HG03095 (cell line): ENCODE data around the gene CROCC.
A peak's percentile ranks its signal among the peaks of the same experiment; 100 is the strongest.
"Not testable (repeated sequence)": the region's sequence is repeated elsewhere in the genome, so short reads cannot be mapped to it uniquely, and the experiment has no call there.

Experiments used
- ATAC-seq: cut with Tn5 transposase; IDR thresholded peaks from one replicate; pipeline ENCODE4 v1.9.1; 2021; ENCODE audit warnings: moderate library complexity; ENCODE audit not compliant: unreplicated experiment

The CROCC gene

DNA sequence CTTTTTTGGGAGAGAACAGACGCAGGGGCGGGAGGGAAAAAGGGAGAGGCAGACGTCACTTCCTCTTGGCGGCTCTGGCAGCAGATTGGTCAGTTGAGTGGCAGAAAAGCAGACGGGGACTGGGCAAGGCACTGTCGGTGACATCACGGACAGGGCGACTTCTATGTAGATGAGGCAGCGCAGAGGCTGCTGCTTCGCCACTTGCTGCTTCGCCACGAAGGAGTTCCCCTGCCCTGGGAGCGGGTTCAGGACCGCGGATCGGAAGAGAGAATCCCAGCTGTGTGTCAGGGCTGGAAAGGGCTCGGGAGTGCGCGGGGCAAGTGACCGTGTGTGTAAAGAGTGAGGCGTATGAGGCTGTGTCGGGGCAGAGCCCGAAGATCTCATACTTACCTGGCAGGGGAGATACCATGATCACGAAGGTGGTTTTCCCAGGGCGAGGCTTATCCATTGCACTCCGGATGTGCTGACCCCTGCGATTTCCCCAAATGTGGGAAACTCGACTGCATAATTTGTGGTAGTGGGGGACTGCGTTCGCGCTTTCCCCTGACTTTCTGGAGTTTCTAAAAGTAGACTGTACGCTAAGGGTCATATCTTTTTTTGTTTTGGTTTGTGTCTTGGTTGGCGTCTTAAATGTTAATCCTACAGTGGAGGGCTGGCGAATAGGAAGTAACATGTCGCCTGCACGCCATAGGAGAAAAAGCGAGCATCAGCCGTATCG is 26.0 kb upstream of the CROCC start, which contains the start of gene RNU1-2:
Gene RNU1-2 (plus strand): TSS at position 383 of the 718 bp plus-strand sequence.
- ATAC-seq, result peak; percentile 97

GRCh38 chr1:16896316-16897055 is 25.2 kb upstream of the CROCC start:
- not testable (repeated sequence) for ATAC-seq

DNA sequence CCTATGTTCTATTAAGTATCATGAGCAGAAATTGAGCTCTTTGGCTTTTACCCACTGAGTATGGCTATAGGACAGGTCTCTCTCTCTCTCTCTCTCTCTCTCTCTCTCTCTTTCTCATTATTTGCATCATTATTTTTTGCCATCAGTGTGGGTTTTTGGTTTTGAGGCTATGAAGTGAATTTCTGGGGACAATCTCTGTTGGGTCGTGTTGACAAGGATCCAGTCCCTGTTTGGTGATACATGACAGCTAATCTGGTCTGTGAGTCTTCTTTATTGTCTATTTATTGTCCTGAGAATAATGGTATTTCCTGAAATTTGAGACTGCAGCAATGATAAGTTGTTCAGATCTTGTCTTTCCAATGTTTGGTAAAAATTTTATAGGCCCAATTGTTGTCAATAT is 24.1 kb upstream of the CROCC start:
- not testable (repeated sequence) for ATAC-seq

GRCh38 chr1:16898298-16898697 is 23.4 kb upstream of the CROCC start:
- ATAC-seq, result not testable (repeated sequence)

GRCh38 chr1:16899020-16899419 is 22.7 kb upstream of the CROCC start:
- not testable (repeated sequence) for ATAC-seq

DNA sequence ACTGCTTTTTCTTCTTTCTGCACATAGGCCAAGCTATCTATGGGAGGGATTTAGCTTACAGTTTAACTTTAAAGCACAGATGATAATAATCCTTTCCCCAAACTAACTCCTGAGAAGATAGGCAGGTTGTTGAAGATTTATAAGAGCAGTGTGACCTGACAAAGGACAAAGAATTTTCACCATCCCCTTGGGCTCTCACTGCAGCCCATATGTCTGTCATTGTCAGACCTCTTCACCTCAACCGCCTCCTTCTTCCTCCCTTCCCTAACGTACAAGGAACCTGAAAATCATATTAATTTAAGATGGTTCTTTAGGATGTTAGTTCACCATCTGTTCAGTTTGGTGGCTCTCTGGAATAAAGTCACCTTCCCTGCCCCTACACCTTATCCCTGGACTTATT is 21.0 kb upstream of the CROCC start:
- no peak for ATAC-seq

- ATAC-seq, result not testable (repeated sequence)
These were observed 20.4 kb upstream of the CROCC start for GRCh38 chr1:16901371-16901770.

DNA sequence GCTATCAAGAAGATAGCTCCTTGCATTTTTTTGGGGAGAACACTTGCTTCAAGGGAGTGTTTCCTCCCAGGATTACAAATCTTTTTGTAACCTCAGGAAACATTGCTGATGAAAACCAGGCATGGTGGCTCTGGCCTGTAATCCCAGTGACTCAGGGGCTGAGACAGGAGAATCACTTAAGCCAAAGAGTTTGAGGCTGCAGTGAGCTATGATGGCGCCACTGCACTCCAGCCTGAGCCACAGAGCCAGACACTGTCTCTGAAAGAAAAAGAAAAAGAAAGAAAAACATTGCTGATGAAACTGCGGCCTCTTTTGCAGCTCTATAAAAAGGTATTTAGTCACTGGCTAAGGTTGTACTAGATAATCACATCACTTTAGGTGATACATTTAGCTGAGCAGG is 18.7 kb upstream of the CROCC start:
- no peak for ATAC-seq

DNA sequence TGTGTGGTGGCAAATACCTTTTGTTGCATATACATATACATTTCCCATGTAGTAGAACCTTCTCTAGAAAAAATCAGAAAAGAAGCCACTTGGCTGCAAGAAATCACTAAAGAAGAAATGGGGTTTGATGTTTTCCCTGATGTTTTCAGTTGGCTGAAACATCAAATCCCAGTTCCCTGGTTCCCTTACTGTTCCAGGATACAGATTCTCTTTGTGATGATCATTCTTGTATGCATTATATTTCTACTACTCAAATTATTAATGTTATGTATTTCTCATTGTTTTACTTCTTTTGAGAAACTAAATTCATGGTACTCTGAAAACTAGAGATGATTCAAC is 18.3 kb upstream of the CROCC start:
- ATAC-seq, result no peak

GRCh38 chr1:16904560-16905109 is 17.1 kb upstream of the CROCC start:
- ATAC-seq, result peak; percentile 92

DNA sequence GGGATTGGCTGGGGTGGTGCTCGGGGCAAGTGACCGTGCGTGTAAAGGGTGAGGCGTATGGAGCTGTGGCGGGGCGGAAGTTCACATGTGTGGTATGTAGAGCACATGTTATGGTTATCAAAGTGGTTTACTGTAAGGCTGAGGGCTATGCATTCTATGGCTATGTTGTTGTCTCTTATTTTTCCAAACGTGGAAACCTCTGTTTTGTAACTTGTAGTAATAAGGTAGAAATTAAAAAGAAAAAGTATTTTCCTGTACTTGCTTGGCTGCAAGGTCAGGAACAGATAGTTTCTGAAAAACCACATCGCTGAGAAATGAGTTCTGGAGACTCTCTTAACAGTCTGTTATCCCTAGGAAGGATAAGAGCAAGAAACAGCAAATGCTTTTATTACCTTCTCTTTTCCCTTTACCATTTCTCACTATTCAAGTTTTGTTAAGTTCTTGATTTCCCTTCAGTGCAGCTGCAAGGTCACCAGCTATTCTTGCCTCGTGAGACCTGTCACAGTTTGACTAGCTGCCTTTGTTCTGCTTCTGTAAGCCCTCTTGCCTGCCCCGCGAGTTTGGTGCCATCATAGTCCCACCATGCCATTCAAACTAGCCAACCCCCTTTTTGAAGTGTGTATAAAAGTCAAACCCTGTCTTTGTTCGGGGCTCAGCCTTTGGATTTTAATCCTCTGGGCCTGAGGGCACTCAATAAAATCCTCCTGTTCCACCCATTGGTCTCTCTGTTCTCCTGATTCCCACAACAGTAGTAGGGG is 16.4 kb upstream of the CROCC start:
- peak; percentile 62 for ATAC-seq

DNA sequence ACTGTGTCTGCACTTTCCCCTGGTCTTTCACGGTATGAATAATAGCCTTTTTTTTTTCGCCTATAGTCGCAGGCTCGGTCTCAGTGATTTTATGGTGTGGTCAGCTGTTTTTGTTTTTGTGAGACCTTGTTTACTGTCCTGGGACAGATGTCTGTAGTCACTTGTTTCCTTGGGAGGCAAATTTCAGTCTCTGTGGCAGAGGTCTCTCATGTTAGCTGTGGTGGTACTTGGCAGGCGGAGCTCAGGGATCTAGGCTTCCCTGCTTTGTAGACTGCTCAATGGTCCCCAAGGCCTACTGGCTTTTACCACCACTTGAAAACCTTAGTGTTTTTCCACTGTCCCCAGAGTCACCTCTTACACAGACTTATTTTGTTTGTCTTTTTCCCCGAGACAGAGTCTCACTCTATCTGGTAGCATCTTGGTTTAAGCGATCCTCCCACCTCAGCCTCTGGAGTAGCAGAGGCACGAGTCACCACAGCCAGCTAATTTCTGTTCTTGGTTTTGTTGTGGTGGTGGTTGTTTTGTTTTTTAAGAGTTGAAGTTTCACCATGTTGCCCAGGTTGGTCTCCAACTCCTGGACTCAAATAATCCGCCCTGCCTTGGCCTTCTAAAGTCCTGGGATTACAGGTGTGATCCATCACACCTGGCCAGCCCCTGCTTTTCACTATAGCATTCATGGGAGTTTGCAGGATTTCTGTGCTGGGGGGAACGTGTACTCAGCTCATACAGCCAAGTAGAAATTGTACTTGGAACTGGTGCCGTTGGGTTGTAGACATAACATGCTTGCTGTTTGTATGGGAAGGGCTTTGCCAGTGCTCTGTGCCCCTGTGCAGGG is 15.6 kb upstream of the CROCC start:
- no peak for ATAC-seq

- no peak for ATAC-seq
These were observed 14.9 kb upstream of the CROCC start for GRCh38 chr1:16906873-16907272.

- ATAC-seq, result no peak
These were observed 13.6 kb upstream of the CROCC start for GRCh38 chr1:16907870-16908758.

- not testable (repeated sequence) for ATAC-seq
These were observed 9.6 kb upstream of the CROCC start for GRCh38 chr1:16911851-16912721.

DNA sequence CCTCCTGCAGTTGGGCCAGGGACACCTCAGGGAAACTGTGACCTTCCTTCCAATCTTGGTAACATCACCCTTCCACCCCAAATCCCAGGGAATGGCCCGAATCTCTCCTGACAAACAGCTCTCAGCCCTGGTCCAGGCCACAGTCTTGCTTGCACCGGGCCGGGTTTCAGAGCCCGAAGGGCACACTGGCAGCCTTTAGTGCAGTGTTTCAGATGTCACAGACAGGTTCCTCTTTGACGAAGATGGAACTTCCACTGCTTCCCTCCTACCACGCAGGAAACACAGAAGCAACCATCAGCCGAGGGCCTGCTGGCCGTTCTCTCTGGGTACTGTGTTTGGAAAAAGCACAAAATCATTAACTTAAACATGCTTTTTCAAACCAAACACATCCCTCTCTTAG is 9.0 kb upstream of the CROCC start:
- not testable (repeated sequence) for ATAC-seq

GRCh38 chr1:16913181-16913832 is 8.4 kb upstream of the CROCC start:
- ATAC-seq, result no peak
